IPS-11a (cell line): ENCODE measurements around the gene PAX7.
"Not testable (repeated sequence)": the region's sequence is repeated elsewhere in the genome, so short reads cannot be mapped to it uniquely, and the experiment has no call there.

Experiments used
- H3K4me3 ChIP-seq: one replicate; pipeline ENCODE4 v1.5.1; 2013; ENCODE audit warnings: low read depth, low read length, control low read depth

The PAX7 gene

GRCh38 chr1:18657506-18658201 is 27.0 kb downstream of the PAX7 start:
- H3K4me3 ChIP-seq: no peak overlapping the region

GRCh38 chr1:18658831-18659230 is 28.2 kb downstream of the PAX7 start:
- no peak overlapping the region for H3K4me3 ChIP-seq

DNA sequence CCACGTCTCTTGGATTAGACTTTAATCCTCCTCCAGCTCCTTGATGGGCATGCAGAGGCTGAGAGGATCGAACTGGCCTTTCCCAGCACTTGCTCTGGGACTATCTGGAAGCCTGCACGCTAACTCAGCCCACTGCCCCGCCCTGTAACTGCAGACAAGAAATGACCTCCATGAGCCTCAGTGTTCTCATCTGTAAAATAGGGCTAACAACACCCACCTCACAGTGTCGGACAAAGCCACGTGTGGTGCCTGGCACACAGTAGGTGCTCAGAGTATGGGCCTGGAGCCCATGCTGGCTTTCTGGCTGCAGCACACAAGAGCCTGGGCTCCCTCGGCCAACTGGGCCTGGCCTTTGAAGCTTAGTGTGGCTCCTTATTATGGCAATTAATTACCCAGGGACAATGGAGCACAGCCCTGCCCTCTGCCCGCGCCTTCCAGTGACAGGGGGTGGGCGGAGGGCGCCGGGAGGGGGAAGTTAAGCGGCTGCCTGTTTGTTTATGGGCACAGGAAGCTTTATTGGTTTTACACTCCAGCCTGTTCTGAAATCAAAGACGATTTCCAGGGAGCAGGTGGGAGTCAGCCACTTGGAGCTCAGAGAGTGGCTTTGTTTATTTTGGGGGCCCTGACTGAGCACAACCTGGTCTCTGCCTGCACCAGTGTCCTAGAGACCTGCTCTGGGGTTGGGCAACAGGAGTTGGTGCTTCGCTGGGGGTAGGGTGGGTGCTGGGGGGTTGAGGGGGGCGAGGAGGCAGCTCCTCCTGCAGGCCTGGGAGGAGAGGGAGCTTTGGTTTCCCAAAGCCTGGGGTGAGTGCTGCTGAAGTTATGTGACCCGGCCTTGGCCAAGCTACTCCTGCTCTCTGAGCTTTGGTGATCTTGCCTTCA is 31.0 kb downstream of the PAX7 start:
- H3K4me3 ChIP-seq: no peak overlapping the region

GRCh38 chr1:18662286-18662639 is 31.6 kb downstream of the PAX7 start:
- H3K4me3 ChIP-seq: no peak overlapping the region

DNA sequence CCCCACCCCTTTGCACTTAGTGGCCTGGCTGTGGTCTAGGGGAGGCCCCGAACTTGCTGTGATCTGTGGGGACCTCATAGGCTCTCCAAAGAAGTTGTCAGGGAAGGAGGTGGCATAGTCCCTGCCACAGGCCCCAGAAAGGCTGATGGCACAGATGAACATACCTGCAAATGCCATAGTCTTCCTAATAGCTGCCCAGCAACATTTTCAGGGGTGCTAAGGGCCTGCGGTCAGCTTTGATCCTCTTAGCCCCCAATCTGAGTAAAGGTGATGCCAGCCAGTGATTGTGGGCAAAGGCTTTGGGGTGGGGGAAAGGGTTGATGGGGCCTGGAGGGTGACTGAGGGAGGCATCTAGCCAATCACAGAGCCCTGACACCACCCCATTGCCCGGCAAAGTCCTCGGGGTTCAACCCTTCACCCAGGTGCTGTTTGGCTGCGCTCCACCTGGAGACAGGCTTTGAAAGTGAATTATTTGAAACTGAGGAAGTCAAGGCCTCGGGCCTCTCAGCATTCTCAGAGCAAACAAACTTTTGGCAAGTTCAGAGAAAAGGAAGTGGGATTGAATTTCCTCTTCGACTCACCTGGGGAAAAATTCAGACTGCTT is 35.8 kb downstream of the PAX7 start:
- H3K4me3 ChIP-seq: no peak overlapping the region

GRCh38 chr1:18667333-18667732 is 36.7 kb downstream of the PAX7 start:
- no peak overlapping the region for H3K4me3 ChIP-seq

DNA sequence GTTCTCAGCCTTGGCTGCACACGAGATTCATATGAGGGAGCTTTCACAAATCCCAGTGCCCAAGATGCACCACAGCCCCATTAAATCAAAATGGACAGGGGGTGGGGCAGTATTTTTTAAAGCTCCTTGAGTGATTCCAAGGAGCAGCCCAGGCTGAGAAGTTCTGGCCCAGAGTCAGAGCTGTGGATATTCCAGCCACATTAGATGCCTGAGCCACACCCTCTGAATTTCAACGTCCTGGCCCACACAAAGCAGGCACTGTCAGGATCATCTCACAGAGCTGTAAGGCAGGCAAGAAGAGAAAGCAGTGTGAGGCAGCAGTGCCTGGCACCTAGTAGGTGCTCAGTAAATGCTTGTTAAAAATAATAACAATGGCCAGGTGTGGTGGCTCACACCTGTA is 37.4 kb downstream of the PAX7 start:
- H3K4me3 ChIP-seq: no peak overlapping the region

DNA sequence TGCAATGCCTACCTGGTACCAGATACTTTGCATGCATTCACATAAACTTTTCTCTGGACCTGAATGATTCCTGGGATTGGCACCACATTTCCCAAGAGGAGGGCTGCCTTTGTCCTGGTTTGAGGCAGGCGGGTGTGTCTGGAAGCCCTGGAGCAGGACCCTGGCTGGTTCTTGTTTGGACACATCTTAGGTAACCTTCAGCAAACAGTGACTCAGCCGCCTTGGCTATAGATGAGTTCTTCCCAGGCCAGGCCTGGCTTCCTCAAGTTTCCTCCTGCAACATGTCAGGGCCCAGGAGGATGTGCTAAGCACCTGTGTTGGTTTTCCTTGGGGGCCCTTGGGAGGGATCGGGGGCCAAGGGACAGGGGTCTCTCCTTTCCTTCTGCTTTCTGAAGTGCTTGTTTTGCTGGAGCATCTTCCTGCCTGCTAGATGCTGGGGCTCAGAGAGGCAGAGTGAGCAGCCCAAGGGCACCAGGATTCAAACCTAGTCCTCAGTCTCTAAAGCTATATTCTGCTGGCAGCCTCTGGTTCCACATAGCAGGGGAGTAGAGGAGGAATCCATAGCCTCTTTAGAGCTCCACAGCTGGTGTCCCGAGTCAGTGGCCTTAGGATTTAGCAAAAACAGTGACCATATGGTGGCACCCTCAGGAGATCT is 38.2 kb downstream of the PAX7 start:
- no peak overlapping the region for H3K4me3 ChIP-seq

DNA sequence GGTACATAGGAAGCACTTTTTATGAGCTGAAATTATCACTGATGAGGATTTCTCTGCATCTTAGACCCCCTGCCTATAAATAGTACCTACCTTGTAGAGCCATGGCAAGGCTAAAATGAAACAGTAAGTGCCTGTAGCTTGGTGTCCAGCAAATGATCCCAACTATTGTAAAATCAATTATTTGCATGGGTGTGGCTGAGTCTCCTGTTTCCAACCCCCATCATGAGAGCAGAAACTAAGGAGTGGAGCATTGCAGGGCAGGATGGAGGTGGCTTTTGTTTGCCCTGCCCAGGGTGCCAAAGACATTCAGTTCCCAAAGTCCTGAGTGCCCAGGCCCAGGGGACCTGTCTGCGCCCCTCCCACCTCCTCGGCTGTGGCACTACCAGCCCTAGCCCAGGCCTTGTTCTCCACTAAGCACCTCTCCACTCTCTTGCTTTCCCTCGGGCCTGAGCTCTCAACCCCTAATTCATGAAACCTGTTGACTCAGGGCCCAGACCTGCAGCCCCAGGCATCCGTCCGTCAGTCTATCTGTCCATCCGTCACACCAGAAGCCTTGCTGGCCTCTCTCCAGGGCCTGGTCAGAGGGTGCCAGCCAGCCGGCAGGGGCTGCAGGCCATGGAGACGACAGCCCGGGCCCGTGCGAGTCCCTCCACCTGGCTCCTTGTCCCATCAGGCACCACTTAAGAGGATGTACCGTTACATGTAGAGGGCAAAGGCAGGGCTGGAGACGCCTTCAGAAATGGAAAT is 39.6 kb downstream of the PAX7 start:
- no peak overlapping the region for H3K4me3 ChIP-seq

GRCh38 chr1:18670868-18671225 is 40.2 kb downstream of the PAX7 start:
- H3K4me3 ChIP-seq: no peak overlapping the region

DNA sequence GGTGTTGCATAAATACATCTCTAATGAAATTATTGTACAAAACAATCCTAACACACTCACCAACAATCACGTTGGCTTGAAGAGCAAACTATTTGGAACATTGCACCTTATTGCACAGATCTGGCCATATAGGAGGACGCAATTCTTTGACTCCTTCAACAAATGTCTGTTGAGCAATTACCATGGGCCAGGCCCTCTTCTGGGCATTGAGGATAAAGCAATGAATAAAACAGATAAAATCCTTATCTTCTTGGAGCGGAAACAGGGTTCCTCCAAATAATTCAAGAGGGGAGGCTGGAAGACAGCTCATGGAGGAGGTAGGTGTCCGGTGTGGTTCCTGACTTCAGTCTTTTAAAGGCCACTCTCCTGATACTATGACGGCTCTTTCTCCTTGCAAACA is 43.3 kb downstream of the PAX7 start:
- H3K4me3 ChIP-seq: no peak overlapping the region

- H3K4me3 ChIP-seq: no peak overlapping the region
Observed at GRCh38 chr1:18676332-18676781, 45.7 kb downstream of the PAX7 start.

DNA sequence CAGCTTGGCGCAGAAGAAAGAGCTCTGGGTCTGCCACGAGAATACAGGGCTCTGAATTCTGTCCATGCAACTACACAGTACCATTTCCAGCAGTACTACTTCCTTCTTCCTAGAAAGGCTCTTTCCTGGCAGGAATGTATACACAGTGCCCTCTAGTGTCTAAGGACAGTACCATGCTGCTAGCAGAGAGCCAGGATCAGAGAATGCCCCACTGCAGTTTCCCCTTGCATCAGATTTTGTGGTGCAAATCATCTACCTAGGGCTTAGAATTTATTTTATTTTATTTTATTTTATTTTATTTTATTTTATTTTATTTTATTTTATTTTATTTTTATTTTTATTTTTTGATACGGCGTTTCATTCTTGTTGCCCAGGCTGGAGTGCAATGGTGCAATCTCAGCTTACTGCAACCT is 50.8 kb downstream of the PAX7 start:
- no peak overlapping the region for H3K4me3 ChIP-seq

- no peak overlapping the region for H3K4me3 ChIP-seq
Observed at GRCh38 chr1:18682375-18682774, 51.7 kb downstream of the PAX7 start.

- no peak overlapping the region for H3K4me3 ChIP-seq
Observed at GRCh38 chr1:18684303-18684702, 53.7 kb downstream of the PAX7 start.

DNA sequence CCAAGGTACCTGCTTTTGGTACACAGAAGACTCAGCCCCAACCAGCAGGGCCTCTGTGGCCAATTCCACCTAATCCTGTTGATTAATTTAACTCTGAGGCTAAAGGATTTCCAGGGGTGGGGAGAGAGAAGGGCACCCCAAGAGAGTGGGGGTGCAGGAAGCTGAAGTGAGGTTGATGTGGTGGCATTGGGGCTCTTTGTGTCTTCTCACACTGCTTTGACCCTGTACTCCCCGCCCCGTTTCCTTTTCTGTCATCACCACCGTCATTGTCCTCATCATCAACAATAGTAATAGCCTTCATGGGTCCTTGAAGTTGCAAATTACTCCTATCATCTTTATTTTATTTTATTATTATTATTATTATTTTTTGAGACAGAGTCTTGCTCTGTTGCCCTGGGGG is 55.9 kb downstream of the PAX7 start:
- H3K4me3 ChIP-seq: no peak overlapping the region

DNA sequence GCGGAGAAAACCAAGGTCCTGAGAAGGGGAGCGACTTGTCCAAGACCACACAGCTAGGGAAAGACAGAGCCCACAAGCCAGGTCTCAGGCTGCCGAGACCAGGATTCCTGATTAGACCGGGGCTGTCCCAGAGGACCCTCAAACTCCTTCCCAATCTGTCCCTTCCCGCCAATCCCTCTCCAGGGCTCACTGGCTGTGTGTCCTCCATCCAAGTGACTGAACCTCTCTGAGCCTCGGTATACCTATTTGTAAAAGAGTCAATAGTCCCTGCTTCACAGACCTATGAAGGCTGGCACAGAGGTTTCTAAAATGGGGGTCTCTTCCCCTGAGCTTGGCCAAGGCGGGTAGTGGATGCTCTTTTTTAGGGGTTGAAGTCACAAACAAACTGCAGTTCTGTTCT is 56.6 kb downstream of the PAX7 start:
- no peak overlapping the region for H3K4me3 ChIP-seq

GRCh38 chr1:18691648-18692047 is 61.0 kb downstream of the PAX7 start:
- no peak overlapping the region for H3K4me3 ChIP-seq

DNA sequence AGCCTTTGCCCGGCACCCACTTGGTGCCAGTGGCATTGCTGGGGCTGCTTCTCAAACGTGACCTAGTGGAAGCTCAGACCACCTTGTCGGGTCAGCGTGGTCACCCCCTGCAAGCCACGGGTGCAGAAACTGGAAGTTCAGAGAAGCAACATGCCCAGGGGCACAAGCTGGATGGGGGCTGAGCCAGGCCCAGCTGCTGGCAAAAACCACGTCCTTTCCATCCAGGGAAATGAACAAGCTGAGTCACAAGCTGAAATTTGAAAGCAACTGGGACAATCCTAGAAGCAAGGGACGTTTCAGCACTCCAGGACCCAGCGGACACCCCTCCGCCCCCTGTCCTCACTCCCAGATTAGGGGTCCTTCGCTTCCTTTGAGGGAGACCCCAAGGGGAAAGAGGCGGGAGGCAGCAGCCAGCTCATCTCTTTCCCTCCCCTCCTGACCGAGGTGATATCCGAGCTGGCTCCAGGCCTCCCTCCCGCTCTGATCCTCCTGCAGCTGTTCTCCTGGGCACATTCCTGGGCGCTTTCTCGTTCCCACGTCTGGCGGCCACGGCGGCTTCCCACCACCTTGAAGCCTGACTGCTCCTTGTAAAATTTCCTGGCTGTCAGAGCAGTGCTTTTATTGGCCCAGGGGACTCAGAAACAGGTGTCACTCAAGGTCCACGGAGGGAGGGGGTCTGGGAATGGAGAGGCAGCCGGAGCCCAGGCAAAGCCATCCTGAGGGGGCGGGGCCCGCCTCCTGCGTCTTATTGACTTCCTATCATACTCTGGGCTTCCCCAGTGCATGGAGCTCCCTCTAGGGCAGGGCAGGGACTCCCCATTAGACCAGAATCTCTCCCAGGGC is 62.8 kb downstream of the PAX7 start:
- H3K4me3 ChIP-seq: no peak overlapping the region

- not testable (repeated sequence) for H3K4me3 ChIP-seq
Observed at GRCh38 chr1:18694289-18694688, 63.6 kb downstream of the PAX7 start.
